ENCODE data around the gene CUZD1.

DNA sequence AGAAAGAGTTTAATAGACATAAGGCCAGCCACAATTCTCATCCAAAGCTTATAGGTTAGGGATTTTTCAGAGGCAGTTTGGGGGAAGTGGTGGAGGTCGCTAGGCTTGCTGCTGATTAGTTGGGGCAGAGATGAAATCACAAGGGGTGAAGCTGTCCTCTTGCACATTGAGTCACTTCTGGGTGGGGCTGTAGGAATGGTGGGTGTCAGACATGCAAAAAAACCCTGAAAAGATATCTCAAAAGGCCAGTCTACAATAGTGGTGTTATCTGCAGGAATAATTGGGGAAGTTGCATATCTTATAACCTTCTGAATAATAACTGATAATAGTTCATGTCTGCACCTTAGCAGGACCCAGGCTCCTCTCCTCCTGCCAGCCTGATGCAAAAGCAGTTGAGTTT is 31.6 kb upstream of the CUZD1 start:
- no peak for TF ChIP-seq EZH2 (IDR thresholded peaks at IDR 0.05; ENCODE audit: insufficient read depth, low read length)
- TF ChIP-seq, protein P1, sequence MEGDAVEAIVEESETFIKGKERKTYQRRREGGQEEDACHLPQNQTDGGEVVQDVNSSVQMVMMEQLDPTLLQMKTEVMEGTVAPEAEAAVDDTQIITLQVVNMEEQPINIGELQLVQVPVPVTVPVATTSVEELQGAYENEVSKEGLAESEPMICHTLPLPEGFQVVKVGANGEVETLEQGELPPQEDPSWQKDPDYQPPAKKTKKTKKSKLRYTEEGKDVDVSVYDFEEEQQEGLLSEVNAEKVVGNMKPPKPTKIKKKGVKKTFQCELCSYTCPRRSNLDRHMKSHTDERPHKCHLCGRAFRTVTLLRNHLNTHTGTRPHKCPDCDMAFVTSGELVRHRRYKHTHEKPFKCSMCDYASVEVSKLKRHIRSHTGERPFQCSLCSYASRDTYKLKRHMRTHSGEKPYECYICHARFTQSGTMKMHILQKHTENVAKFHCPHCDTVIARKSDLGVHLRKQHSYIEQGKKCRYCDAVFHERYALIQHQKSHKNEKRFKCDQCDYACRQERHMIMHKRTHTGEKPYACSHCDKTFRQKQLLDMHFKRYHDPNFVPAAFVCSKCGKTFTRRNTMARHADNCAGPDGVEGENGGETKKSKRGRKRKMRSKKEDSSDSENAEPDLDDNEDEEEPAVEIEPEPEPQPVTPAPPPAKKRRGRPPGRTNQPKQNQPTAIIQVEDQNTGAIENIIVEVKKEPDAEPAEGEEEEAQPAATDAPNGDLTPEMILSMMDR (IDR thresholded peaks at IDR 0.05; ENCODE audit: insufficient read depth, low read depth, low read length) = no peak
